Suppressor macrophage treated with lipopolysaccharide for 4 hours (primary cell): ENCODE results near the gene CDH12.
A peak's percentile ranks its signal among the peaks of the same experiment; 100 is the strongest.

Source experiments
- DNase-seq: peaks from one replicate; pipeline ENCODE4 v3.0.0-alpha.2; 2020

Gene CDH12

DNA sequence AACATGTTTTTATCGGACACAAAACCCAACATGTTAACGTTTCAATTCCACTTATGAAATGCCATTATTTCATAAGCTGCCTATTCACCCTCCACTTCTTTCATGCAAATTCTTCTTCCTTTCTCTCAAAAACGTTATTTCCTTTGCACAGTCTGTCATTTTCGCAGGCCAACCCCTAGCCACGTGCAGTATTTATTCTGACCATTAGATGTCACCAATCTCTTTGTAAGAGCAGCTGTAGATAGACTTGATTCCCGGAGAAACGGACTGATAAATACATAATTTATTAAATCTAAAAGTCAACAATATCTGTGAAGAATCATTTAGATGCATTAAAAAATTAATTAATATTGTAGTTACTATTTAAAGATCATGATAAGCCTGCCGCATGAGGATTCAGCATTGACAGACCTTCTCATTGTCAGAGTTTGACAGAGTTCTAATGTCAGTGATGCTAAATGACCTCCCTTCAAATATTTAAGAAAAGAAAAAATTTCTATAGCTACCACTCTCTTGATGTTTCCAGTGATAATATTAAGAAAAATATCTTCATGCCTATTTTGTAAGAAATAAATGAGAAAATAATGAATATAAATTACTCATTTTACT is 933.6 kb downstream of the CDH12 start:
- peak; percentile 31 for DNase-seq

DNA sequence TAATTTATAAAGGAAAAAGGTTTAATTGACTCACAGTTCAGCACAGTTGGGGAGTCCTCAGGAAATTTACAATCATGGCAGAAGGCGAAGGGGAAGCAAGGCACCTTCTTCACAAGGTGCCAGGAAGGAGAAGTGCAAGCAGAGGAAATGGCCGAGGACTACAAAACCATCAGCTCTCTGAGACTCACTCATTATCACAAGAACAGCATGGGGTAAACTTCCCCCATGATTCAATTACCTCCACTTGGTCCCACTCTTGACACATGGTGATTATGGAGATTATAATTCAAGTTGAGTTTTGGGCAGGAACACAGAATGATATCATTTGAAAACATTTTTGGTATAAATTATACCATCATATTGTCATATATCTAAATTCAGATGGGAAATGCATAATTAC is 934.7 kb downstream of the CDH12 start:
- no peak for DNase-seq

DNA sequence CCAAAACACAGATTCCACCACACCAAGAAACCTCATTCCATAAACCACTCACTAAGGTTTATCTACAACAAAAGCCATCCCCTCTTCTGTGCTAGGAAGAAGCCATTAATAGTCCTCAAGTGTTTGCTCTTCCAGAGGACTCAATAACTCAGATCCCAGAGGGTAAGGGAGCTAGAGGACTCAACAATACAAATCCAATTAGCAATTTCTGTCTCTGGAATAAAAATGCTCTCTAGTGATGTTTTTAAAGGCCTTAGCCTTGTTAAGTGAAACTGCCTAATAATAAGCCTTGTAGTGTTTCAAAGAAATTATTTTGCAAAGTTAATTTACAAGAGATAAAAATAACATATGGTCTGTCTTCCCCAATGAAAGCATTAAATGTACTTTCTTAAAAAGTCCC is 942.4 kb downstream of the CDH12 start:
- no peak for DNase-seq

DNA sequence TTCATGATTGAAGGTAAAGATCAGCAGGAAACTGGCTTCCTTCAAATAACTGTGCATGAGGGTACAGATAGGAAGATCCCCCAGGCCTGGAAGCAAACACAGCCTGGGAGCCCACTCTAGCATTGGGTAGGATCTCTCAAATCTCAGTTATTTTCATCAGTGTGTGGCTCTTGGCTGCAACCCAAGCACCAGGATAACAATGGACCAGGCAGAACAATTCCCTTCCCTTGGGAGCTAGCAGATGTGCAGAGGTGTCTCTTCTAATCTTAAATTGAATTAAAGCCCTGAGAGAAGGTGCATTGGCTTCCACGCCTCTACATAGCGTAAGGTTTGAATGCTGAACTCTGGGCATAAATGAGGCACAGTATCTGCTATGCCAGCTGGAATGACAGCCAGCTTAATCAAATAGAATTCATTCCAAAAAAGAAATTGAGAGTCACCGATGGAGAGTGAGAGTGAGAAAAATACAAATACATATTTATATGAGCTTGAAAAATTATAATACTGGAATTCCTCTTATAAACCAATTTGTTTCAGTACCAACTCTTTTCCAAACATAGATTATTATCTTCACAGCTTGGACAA is 957.3 kb downstream of the CDH12 start:
- DNase-seq: no peak

DNA sequence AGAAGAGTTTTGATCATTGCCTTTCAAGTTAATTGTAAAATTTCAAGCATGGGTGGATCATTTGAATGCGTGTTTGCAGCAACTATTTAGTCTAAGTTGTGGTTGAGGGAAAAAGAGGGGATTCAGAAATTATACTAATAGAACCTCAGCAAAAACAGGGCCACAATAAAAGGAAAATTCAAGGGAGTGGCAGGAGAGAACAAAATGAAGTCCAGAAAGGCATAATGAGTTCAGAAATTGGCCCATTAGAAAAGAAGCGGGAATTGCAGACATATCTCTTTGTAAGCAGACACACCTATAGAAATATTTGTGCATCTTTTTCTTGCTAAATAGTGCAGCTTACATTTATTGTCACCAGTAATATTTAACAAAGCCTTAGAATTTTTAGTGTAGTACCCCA is 960.0 kb downstream of the CDH12 start:
- no peak for DNase-seq

DNA sequence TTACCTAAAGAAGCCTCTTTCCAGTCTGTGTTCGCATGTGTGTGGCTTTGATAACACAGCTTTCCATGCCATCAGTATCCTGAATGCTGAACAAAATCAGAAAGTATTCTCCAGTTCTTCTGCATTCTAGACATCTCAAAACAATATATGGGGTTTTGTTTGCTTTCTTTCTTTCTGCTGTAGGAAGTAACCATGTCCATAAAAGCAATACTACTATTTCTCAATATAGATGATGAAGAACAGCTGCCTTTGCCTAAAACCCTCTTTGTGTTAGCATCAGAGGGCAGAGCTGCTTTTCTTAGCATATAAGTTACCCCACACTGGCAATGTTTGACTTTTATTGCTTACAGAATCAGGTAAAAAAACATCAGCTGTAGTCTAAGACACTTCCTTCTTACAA is 963.6 kb downstream of the CDH12 start:
- no peak for DNase-seq

DNA sequence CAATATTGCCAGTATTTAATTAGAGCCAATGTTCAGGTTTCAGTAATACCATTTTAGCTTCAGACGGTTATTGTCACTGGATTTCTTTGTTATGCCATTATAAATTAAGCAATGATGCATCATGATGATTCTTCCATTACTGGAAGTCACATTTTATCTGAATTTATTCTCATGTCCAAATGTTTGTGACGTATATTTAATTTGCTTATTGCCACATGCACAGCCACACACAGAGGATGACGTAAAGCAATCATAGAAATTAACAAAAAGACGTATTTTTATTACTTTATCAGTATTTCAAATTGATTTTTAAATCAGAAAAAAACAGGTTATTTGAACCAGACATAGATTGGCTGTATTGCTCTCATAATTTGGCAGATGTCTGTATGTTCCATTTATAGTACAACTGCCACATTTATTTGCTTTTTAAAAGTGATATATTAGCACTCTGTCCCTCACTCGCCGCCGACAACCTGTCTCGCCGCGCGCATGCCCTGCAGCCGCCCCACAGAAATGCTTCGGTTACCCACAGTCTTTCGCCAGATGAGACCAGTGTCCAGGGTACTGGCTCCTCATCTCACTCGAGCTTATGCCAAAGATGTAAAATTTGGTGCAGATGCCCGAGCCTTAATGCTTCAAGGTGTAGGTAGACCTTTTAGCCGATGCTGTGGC is 970.9 kb downstream of the CDH12 start:
- DNase-seq: no peak

DNA sequence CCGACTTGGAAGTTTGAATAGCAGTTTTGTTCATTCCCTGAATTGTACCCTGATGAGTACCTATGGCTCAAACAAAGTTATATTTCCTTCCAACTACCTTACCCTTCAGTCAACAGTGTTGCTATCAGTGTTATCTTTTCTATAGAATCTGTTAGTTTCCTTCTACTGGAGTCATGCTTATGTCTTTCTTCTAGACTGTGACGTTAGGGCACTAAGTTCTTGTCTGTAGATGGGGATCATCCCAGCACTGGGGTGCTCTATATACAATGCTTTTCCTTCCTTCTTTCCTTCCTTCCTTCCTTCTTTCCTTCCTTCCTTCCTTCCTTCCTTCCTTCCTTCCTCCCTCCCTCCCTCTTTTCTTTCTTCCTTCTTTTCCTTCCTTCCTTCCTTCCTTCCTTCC is 973.0 kb downstream of the CDH12 start:
- no peak for DNase-seq

DNA sequence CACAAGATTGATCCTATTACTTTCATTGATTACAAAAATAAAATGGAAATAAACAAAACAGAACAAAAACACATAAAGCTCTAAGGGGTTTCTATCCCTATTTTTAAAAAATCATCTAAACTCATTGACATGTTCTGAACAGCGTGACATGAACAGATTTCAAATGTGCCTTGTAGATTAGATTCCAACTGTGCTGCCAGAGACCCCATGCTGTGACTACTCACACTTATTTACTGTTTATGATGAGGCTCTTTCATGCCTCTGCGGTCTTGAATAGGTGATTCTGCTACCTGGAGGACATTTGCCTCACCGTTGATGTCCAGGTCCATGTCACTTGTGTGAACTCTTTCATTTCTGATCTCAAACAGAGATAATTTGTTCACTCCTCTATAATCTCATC is 990.2 kb downstream of the CDH12 start:
- no peak for DNase-seq

DNA sequence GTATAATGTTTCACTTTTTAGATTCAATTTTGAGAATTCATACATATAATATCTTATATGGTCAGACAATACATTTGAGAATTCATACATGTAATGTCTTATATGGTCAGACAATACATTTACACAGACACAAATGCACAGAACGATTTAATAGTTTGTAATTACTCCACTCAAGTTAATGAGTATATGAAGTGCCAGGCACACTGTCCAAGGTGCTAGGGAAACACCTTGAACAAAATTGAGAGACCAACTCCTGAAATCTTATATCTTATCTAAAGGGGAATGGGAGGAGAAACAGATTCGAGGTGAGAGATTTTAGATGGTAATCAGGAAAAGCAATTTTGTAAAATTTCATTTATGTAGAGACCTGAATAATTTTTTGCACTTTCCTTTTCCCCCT is 994.7 kb downstream of the CDH12 start:
- DNase-seq: no peak

DNA sequence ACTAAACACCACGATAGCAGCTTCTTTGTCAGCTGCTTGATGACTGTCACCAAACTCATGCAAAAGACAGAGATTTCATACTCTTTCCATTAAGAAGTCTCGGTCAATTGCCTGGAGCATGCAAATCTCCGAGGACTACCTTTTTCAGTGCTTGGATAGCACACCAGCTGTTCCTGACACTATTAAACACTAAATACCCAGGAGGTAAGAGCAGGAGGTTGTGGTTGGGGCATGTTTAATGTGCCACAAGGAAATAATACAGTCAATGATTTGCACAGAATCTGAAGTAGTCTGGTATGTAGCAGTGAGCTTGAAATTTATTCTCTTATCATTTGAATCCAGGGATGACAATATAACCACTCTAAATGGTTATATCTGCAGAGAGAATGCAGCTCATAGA is 996.2 kb downstream of the CDH12 start:
- DNase-seq: no peak

DNA sequence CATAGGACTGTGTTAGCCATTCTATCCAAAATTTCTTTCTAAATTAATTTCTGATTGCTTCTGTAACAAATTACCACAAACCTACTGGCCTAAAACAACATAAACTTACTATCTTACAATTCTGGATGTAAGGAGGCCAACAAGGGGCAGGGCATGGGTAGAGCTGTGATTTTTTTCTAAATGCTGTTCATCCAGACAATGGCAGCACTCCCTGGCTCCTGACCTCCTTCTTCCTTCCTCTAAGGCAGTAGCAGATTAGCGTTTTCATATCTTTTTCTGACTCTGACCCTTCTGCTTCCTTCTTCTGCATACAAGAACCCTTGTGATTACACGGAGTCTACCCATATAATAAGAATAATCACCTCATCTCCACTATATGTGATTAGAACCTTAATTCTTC is 1005.8 kb downstream of the CDH12 start:
- DNase-seq: no peak

DNA sequence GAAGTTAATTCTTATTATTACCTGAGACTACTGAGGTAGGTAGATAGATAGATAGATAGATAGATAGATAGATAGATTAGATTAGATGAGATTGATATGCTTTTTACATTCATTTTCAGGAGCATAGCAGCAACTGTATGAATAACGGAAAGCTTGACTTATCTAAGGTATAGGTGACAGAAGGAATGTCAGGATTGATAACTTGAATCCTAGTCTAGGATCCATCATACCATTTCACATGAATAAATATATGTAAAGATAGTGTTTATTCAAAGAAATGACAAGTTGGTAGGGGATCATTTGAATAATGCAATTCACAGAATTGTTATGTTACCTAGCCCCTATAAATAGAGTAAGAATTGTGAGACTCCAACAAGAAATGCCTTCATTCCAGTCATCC is 1008.2 kb downstream of the CDH12 start:
- DNase-seq: no peak

DNA sequence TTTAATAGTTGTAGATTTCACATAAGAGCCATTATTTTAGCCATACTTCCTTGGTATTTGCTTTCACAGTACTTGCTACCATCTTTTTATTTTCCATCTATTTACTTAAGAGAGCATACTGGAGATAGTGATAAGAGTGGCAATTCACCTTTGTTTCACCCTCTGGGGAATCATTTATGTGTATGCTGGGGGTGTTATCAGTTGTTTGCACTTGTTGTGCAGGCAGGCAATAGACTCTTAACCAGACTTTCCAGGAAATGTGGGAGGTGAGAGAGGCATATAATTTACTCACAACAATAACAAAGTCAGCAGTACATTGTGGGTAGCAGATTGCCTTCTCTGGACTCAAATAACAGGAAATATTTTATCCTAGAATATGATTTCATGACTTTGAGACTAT is 1018.3 kb downstream of the CDH12 start:
- no peak for DNase-seq

DNA sequence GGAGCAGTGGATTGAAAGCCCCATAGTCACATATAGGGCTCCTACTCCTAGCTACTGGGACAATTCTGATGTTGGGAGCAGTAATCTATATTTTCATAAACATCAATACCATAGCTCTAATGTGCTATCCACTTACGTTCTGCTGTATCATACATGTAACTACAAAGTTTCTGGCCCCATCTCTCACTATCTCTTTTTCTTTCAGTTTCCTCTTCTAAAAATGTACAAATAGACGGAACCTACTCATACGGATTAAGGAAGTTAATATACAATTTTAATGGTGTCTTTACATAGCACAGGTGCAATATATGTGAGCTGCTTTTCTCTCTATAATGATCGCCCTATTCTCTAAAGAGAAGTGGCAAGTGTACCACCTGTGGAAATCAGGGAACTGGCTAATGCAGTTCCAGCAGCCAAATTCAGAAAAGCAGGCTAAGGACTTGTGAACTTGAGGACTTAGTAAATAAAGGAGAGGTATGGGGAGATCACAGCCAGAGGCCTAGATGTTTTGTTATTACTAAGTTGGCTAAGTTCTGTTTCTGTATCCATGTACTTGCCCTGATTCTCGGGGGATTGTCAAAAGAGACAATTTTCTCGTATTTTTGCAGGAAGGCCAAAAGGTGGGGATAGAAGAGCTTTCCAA is 1021.9 kb downstream of the CDH12 start:
- peak; percentile 17 for DNase-seq

DNA sequence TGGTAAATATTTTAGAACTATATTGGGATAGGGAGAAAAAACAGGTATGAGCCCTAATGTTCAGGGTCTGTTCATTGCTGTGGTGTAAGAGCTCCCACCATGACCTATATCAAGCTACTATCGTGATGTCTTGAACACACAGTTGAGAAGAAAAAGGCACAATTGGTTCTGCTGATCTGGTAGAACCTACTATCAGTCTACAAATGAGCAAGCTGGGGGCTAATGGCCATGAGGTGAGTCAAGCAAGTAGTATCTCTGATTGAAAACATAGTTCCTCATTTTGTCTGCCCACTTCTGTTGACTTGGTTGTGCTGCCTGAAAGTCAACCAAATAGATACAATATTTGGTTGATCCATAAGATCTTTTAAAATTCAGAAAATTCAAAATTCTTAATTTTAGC is 1026.3 kb downstream of the CDH12 start:
- no peak for DNase-seq

DNA sequence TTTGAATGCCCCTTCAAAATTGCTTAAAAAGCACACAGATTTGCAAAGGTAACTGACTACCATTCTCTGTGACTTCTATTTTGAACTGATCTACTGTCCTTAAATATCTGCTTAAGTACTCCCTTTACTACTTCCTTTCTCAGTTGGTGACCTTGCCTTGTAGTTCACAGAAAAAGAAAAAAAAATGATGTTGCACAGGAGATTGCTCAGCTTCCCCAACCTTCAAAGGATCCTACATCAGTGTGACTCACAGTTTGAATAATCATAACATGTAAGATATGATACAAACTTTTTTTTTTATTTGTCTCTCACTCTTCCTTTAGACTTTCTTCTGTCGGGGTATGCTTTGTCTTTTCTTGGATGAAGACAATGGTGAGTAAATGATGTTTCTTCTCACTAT is 1029.6 kb downstream of the CDH12 start:
- DNase-seq: peak; percentile 17

DNA sequence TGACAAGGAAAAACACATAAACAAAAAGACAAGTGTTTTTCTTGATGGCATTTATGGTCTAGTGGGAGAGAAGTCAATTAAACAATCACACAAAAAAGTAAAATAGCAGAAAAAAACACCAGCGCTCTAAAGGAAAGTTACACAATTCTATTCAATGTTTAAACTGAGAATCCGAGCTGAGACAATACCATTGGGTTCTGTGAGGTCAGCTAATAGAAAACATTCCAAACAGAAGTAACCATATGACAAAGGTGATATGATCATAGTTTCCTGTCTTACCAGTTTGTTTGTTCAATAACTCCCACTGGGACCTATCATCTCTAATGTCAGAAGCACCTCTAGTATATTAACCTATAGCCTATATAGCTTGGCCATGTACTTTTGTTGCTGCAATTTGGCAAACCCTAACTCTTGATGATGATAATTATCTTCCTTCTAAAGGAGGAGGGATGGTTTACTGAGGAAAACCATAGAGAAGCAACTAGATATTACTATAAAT is 1030.0 kb downstream of the CDH12 start:
- DNase-seq: no peak

DNA sequence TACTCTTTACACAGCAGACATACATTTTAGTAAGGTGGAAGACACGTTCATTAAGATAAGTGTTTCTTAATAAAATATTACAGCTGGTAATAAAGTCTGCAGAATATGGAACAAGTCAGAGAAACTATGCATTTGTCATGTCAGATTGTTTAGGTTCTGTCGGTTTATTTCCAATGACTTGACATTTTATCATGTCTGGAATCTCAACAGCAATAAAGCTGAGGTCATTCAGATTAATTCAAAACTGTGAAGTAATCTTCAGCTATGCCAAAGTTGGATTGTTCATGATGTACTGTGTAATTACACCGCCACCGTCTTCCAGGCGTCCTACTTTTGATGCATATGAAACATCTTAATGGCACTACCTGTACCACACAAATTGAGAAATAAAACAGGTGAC is 1032.6 kb downstream of the CDH12 start:
- no peak for DNase-seq

DNA sequence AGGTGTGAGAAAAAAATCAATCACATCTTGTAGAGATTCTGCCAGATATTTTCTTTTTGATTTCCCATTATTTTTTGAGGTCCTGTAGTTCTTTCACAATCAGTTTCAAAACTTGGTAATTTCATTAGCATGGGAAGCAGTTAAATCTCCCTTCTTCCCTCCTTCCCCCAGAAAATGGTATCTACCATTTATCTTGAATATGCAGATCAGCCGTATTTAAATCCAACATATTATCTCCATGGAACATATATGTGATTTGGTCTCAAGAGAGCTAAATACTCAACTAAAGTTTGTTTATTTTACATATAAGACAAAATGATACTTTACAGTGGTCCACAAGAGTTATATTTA is 1034.8 kb downstream of the CDH12 start:
- peak; percentile 28 for DNase-seq

DNA sequence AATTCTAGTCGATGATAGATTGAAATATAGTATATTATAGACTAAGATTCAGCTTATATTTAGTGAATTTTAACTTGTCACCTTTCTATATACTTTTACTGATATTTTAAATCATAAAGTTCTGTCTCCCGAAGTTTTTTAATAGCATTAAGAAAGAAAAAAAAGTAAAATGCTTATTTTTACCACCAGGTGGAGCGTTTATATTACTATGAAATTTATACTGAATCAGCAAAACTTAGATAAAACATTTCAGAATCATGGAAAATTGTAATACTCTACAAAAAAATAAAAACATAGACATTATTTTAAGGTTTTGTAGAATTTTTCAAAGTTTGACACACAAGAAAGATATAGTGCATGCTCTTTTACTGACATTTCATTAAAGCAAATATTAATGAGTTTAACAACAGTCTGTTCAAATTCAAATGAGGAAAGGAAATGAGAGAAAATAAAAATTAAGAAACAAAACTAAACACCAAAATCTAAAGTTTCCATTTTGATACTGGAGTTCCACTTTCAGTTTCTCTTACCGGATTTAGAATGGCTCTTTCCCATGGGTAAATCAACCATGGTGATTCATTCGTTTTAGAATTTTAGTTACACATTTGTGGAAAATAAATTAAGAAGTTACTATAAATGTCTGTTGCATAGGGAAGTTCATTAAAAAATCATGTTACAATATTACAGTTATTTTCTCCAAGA is 1035.3 kb downstream of the CDH12 start:
- peak; percentile 68 for DNase-seq

DNA sequence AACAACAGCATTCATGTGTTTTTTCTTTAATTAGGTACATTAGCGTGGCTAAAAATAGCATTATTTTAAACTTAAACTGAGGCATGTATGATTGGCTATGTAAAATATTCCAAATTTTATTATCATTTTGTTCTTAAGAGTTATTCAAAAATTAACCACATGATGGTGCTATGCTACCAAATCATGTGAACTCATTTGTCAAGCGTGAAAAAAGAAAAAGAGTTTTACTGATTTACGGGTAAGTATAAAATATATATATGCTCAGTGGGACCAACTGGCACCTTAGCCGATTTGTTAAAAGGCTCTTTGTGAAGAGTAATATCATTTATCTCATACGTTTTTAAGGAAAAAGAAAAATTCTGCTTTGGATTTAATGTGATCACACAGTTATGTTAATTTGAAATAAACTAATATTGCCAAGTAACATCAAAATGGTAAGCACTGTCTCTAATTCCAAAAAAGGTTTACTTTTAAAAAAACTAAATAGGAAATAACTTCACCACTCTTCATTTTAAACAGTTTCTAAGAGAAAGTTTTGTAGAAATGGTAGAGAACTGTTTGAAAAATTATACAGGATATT is 1042.3 kb downstream of the CDH12 start:
- peak; percentile 55 for DNase-seq

DNA sequence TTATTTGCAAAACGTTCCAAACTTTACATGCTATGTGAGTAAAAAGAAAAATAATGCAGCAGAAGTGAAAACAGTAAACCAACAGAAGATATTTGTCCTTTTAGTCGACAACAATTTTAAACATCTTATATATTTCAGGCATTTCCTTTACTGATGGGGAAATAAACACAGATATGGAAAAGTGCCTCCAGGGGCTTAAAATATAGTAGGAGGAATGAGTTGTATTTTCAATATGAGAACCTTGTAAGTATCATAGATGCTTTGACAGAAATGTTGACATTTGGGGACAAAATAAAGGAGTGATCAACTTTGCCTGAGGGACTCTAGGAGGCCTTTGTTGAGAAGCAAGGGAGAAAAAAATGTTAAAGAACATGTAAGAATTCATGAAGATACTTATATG is 1043.5 kb downstream of the CDH12 start:
- no peak for DNase-seq
